ENCODE data around the gene HNRNPA0.

HNRNPA0 gene

GRCh38 chr5:137710086-137710485 lies 44.1 kb downstream of the HNRNPA0 start:
- H3K4me2 ChIP-seq (ENCODE audit: low read depth, low read length, poor library complexity, severe bottlenecking): no peak overlapping the region
- no peaks in the 10 kb centered on the region for H3F3A ChIP-seq (ENCODE audit: low read depth)
- no peak for TF ChIP-seq CTCF (conservative IDR thresholded peaks at IDR 0.05; ENCODE audit: low read length)
- TF ChIP-seq EZH2phosphoT487 (IDR thresholded peaks at IDR 0.05; ENCODE audit: borderline replicate concordance): no peak
- no peak overlapping the region for H3K9ac ChIP-seq (ENCODE audit: low read depth, low read length, poor library complexity, severe bottlenecking)
- no peaks in the 10 kb centered on the region for H3K27me3 ChIP-seq (ENCODE audit: insufficient read depth, low read length, poor library complexity, severe bottlenecking)
- H4K20me1 ChIP-seq (ENCODE audit: insufficient read depth, low read length, poor library complexity, severe bottlenecking): no peaks in the 10 kb centered on the region
- peaks cover 4% of the 10 kb centered on the region; the same call in 1 of the 2 replicates for H3K9me3 ChIP-seq (ENCODE audit: insufficient read depth, low read depth, low read length)
- H3K79me2 ChIP-seq (ENCODE audit: insufficient read depth, low read length): no peaks in the 10 kb centered on the region
- H3K9me2 ChIP-seq (replicated peaks; ENCODE audit: low read depth, low read length): no peaks in the 10 kb centered on the region
- peaks cover 3% of the 10 kb centered on the region for H3K4me1 ChIP-seq (ENCODE audit: insufficient read depth, low read length, poor library complexity, severe bottlenecking)
- H3K4me3 ChIP-seq (ENCODE audit: low read length, poor library complexity, severe bottlenecking): no peak overlapping the region
- H3K36me3 ChIP-seq (ENCODE audit: insufficient read depth, low read length): peaks cover 40% of the 10 kb centered on the region; the same call in 1 of the 2 replicates
- H2AFZ ChIP-seq (ENCODE audit: low read length): no peak overlapping the region

- Histone ChIP-seq H3K79me2 (ENCODE audit: insufficient read depth, low read length) (no peaks in the 10 kb centered on the region), H3K9me3 (ENCODE audit: insufficient read depth, low read depth, low read length) (0 out of 2 replicates have a peak, but pooled peaks cover 4% of the 10 kb centered on the region), H3K4me2 (ENCODE audit: low read depth, low read length, poor library complexity, severe bottlenecking) (no peak overlapping the region), H3K36me3 (ENCODE audit: insufficient read depth, low read length) (peaks cover 33% of the 10 kb centered on the region; the same call in 1 of the 2 replicates), H3F3A (ENCODE audit: low read depth) (no peaks in the 10 kb centered on the region), H3K9ac (ENCODE audit: low read depth, low read length, poor library complexity, severe bottlenecking) (no peak overlapping the region), H3K27me3 (ENCODE audit: insufficient read depth, low read length, poor library complexity, severe bottlenecking) (no peaks in the 10 kb centered on the region), H2AFZ (ENCODE audit: low read length) (no peak overlapping the region), H3K9me2 (replicated peaks; ENCODE audit: low read depth, low read length) (no peaks in the 10 kb centered on the region), H4K20me1 (ENCODE audit: insufficient read depth, low read length, poor library complexity, severe bottlenecking) (no peaks in the 10 kb centered on the region), H3K4me1 (ENCODE audit: insufficient read depth, low read length, poor library complexity, severe bottlenecking) (no peaks in the 10 kb centered on the region), H3K4me3 (ENCODE audit: low read length, poor library complexity, severe bottlenecking) (no peak overlapping the region)
- TF ChIP-seq EZH2phosphoT487 (IDR thresholded peaks at IDR 0.05; ENCODE audit: borderline replicate concordance): no peak
- no peak for TF ChIP-seq CTCF (conservative IDR thresholded peaks at IDR 0.05; ENCODE audit: low read length)
These were observed 45.2 kb downstream of the HNRNPA0 start for GRCh38 chr5:137708796-137709559.

- H3K9me2 ChIP-seq (replicated peaks; ENCODE audit: low read depth, low read length): no peaks in the 10 kb centered on the region
- no peaks in the 10 kb centered on the region for H3K4me1 ChIP-seq (ENCODE audit: insufficient read depth, low read length, poor library complexity, severe bottlenecking)
- H3K27me3 ChIP-seq (ENCODE audit: insufficient read depth, low read length, poor library complexity, severe bottlenecking): no peaks in the 10 kb centered on the region
- H3K36me3 ChIP-seq (ENCODE audit: insufficient read depth, low read length): peaks cover 34% of the 10 kb centered on the region; the same call in 1 of the 2 replicates
- H3K4me3 ChIP-seq (ENCODE audit: low read length, poor library complexity, severe bottlenecking): no peak overlapping the region
- TF ChIP-seq CTCF (conservative IDR thresholded peaks at IDR 0.05; ENCODE audit: low read length): no peak
- TF ChIP-seq EZH2phosphoT487 (IDR thresholded peaks at IDR 0.05; ENCODE audit: borderline replicate concordance): no peak
- no peaks in the 10 kb centered on the region for H3K9me3 ChIP-seq (ENCODE audit: insufficient read depth, low read depth, low read length)
- H3F3A ChIP-seq (ENCODE audit: low read depth): no peaks in the 10 kb centered on the region
- no peak overlapping the region for H3K9ac ChIP-seq (ENCODE audit: low read depth, low read length, poor library complexity, severe bottlenecking)
- no peak overlapping the region for H2AFZ ChIP-seq (ENCODE audit: low read length)
- H3K4me2 ChIP-seq (ENCODE audit: low read depth, low read length, poor library complexity, severe bottlenecking): no peak overlapping the region
- H3K79me2 ChIP-seq (ENCODE audit: insufficient read depth, low read length): no peaks in the 10 kb centered on the region
- no peaks in the 10 kb centered on the region for H4K20me1 ChIP-seq (ENCODE audit: insufficient read depth, low read length, poor library complexity, severe bottlenecking)
These were observed 46.1 kb downstream of the HNRNPA0 start for GRCh38 chr5:137708062-137708461.

Measured in Loucy (cell line).